Activated CD4-positive, CD25-positive, alpha-beta regulatory T cell treated with anti-CD3 and anti-CD28 coated beads, Interleukin-2, amount 50 U/mL, for 24 hours (primary cell): Measurements from ENCODE around the gene TBC1D2.
A peak's percentile ranks its signal among the peaks of the same experiment; 100 is the strongest.
"Not testable (repeated sequence)": the region's sequence is repeated elsewhere in the genome, so short reads cannot be mapped to it uniquely, and the experiment has no call there.

Source experiments
- ATAC-seq, 2 donors: fragments of 150-1000 bp; cut with Tn5 transposase; one replicate each; pipeline ENCODE4 v1.10.0; 2021; ENCODE audit warnings: mild to moderate bottlenecking in 1 of 2, moderate library complexity in 1 of 2

The TBC1D2 gene

GRCh38 chr9:98185611-98186171, 69.8 kb downstream of the TBC1D2 start:
- no peak for ATAC-seq

GRCh38 chr9:98185021-98185567, 70.4 kb downstream of the TBC1D2 start:
- ATAC-seq, result no peak

GRCh38 chr9:98184326-98184725, 71.1 kb downstream of the TBC1D2 start:
- ATAC-seq, result no peak

- ATAC-seq, result no peak
These were observed 72.4 kb downstream of the TBC1D2 start for GRCh38 chr9:98182889-98183599.

- no peak for ATAC-seq
These were observed 73.2 kb downstream of the TBC1D2 start for GRCh38 chr9:98182069-98182820.

- no peak for ATAC-seq
These were observed 73.7 kb downstream of the TBC1D2 start for GRCh38 chr9:98181746-98182068.

GRCh38 chr9:98180996-98181395, 74.5 kb downstream of the TBC1D2 start:
- ATAC-seq, result no peak

- no peak for ATAC-seq
These were observed 76.3 kb downstream of the TBC1D2 start for GRCh38 chr9:98178874-98179850.

- no peak for ATAC-seq
These were observed 78.8 kb downstream of the TBC1D2 start for GRCh38 chr9:98176391-98177259.

GRCh38 chr9:98175762-98176161, 79.7 kb downstream of the TBC1D2 start:
- no peak for ATAC-seq

- ATAC-seq, result no peak
These were observed 80.3 kb downstream of the TBC1D2 start for GRCh38 chr9:98175028-98175569.

GRCh38 chr9:98174502-98174918, 80.9 kb downstream of the TBC1D2 start:
- ATAC-seq, result not testable (repeated sequence)

- ATAC-seq, result no peak
These were observed 82.3 kb downstream of the TBC1D2 start for GRCh38 chr9:98173181-98173580.

GRCh38 chr9:98172604-98173003, 82.8 kb downstream of the TBC1D2 start:
- ATAC-seq, result no peak

- ATAC-seq, result no peak
These were observed 84.1 kb downstream of the TBC1D2 start for GRCh38 chr9:98171176-98171925.

- ATAC-seq, result peak; percentile 72 to 83
These were observed 86.4 kb downstream of the TBC1D2 start for GRCh38 chr9:98168941-98169488.

GRCh38 chr9:98168153-98168780, 87.2 kb downstream of the TBC1D2 start:
- no peak for ATAC-seq

GRCh38 chr9:98164912-98165311, 90.5 kb downstream of the TBC1D2 start:
- no peak for ATAC-seq

- ATAC-seq, result no peak
These were observed 92.8 kb downstream of the TBC1D2 start for GRCh38 chr9:98162613-98163012.

GRCh38 chr9:98161851-98162250, 93.6 kb downstream of the TBC1D2 start:
- no peak for ATAC-seq
